ENCODE results near the gene RTN4R. TPM values are rescaled to one million over a fixed set of nuclear protein-coding genes. Genes with fewer than 3 reads are reported as not detected.

Gene RTN4R
- total RNA-seq, 1 experiment from 2014 or later, result 9.6 TPM

DNA sequence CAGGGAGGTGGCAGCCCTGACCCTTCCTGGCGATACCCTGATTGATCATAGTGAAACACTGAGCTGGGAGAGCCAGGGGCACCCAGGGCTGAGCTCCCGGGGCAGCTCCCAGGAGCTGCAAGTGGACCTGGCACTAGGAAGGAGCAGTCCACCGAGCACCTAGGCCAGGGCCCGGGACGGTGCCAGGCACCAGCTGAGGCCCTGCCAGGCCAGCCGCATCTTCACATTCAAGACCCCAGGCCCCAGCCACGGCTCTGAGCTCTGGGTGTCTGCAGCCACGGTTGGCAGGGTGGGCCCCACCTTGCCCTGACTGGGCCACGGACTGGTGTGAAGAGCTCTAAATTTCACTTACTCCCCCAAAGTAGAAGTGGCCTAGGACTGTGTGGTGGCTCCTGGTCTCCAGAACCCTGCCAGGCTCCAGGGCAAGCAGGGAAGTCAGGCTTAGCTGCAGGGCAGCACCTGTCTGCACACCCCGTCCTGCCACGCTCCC, 58.3 kb downstream of the RTN4R start:
- Histone ChIP-seq H3K4me3 (ENCODE audit: low read depth, low read length, poor library complexity, severe bottlenecking) (no peak overlapping the region), H3K36me3 (ENCODE audit: insufficient read depth, low read length, poor library complexity, severe bottlenecking) (no peaks in the 10 kb centered on the region), H3K27me3 (replicated peaks; ENCODE audit: insufficient read depth, low read depth, low read length, poor library complexity) (no peaks in the 10 kb centered on the region), H3K4me1 (ENCODE audit: insufficient read depth, low read length, poor library complexity, severe bottlenecking) (peaks cover 54% of the 10 kb centered on the region), H3K9me3 (ENCODE audit: low read depth, low read length, poor library complexity, severe bottlenecking) (no peaks in the 10 kb centered on the region), H3K27ac (ENCODE audit: low read depth, low read length, poor library complexity, severe bottlenecking) (peak overlapping the region; percentile 23)
- intact Hi-C loops (cut with micrococcal nuclease; ENCODE audit: unreplicated experiment), result no loop called here
- ChIA-PET POLR2A (ENCODE audit: low non-redundant PET) (no interaction called here), CTCF (interaction anchor here (0.5 kb wide), 1 partner anchor 13 kb away, joined by 8 read pairs; no protein-coding TSS in a partner anchor)
- TF ChIP-seq, protein P1, sequence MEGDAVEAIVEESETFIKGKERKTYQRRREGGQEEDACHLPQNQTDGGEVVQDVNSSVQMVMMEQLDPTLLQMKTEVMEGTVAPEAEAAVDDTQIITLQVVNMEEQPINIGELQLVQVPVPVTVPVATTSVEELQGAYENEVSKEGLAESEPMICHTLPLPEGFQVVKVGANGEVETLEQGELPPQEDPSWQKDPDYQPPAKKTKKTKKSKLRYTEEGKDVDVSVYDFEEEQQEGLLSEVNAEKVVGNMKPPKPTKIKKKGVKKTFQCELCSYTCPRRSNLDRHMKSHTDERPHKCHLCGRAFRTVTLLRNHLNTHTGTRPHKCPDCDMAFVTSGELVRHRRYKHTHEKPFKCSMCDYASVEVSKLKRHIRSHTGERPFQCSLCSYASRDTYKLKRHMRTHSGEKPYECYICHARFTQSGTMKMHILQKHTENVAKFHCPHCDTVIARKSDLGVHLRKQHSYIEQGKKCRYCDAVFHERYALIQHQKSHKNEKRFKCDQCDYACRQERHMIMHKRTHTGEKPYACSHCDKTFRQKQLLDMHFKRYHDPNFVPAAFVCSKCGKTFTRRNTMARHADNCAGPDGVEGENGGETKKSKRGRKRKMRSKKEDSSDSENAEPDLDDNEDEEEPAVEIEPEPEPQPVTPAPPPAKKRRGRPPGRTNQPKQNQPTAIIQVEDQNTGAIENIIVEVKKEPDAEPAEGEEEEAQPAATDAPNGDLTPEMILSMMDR (conservative IDR thresholded peaks at IDR 0.05; ENCODE audit: low read depth, low read length), result no peak
- no peak for TF ChIP-seq EZH2 (IDR thresholded peaks at IDR 0.05; ENCODE audit: borderline replicate concordance, low read depth, low read length, poor library complexity, severe bottlenecking)
- no peak for DNase-seq (ENCODE audit: low spot score)
- BruUV-seq (replicated peaks), result no TSS peak

DNA sequence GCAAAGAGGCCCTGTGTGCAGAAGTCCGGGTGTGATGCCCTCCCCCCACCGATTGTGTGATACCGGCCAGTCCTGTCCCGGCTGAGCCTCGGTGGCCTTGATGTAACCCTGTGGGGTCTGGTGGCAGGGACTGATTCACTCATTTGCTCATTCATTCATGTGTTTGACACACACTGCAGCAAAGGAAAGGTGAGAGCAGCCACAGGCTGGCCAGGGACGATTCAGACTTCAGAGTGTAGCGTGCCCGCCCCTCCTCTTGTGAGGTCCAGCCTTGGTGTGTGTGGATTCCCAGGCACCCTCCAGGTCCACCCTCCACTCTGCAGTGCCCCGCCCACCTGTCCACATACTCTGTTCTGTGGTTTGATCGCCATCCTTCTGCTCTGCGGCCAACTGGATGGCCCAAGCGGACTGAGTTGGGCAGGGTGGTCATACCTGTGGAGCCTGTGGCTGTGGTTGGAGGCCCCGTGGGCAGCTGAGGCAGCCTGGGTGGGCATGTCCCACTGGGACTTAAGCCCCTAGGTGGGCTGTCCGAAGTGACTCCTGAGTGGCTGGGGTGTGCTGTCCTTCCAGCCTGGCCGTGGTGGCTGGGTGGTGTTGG, 59.3 kb downstream of the RTN4R start:
- TF ChIP-seq, protein P1 (conservative IDR thresholded peaks at IDR 0.05; ENCODE audit: low read depth, low read length), result no peak
- no peak for TF ChIP-seq EZH2 (IDR thresholded peaks at IDR 0.05; ENCODE audit: borderline replicate concordance, low read depth, low read length, poor library complexity, severe bottlenecking)
- intact Hi-C loops (cut with micrococcal nuclease; ENCODE audit: unreplicated experiment), result no loop called here
- no peak for DNase-seq (ENCODE audit: low spot score)
- no peaks in the 10 kb centered on the region for H3K36me3 ChIP-seq (ENCODE audit: insufficient read depth, low read length, poor library complexity, severe bottlenecking)
- ChIA-PET POLR2A (ENCODE audit: low non-redundant PET) (no interaction called here), CTCF (no interaction called here)
- H3K9me3 ChIP-seq (ENCODE audit: low read depth, low read length, poor library complexity, severe bottlenecking), result no peaks in the 10 kb centered on the region
- no peak overlapping the region for H3K27ac ChIP-seq (ENCODE audit: low read depth, low read length, poor library complexity, severe bottlenecking)
- no peaks in the 10 kb centered on the region for H3K27me3 ChIP-seq (replicated peaks; ENCODE audit: insufficient read depth, low read depth, low read length, poor library complexity)
- no TSS peak for BruUV-seq (replicated peaks)
- no peak overlapping the region for H3K4me3 ChIP-seq (ENCODE audit: low read depth, low read length, poor library complexity, severe bottlenecking)
- peaks cover 62% of the 10 kb centered on the region for H3K4me1 ChIP-seq (ENCODE audit: insufficient read depth, low read length, poor library complexity, severe bottlenecking)

- no peaks in the 10 kb centered on the region for H3K27me3 ChIP-seq (replicated peaks; ENCODE audit: insufficient read depth, low read depth, low read length, poor library complexity)
- ChIA-PET CTCF (no interaction called here), POLR2A (ENCODE audit: low non-redundant PET) (no interaction called here)
- peak overlapping the region; percentile 43 for H3K4me3 ChIP-seq (ENCODE audit: low read depth, low read length, poor library complexity, severe bottlenecking)
- no peaks in the 10 kb centered on the region for H3K36me3 ChIP-seq (ENCODE audit: insufficient read depth, low read length, poor library complexity, severe bottlenecking)
- no peak for DNase-seq (ENCODE audit: low spot score)
- no TSS peak for BruUV-seq (replicated peaks)
- TF ChIP-seq, protein P1 (conservative IDR thresholded peaks at IDR 0.05; ENCODE audit: low read depth, low read length), result no peak
- no peak for TF ChIP-seq EZH2 (IDR thresholded peaks at IDR 0.05; ENCODE audit: borderline replicate concordance, low read depth, low read length, poor library complexity, severe bottlenecking)
- intact Hi-C loops (cut with micrococcal nuclease; ENCODE audit: unreplicated experiment), result no loop called here
- peak overlapping the region; percentile 78 for H3K27ac ChIP-seq (ENCODE audit: low read depth, low read length, poor library complexity, severe bottlenecking)
- peaks cover 57% of the 10 kb centered on the region for H3K4me1 ChIP-seq (ENCODE audit: insufficient read depth, low read length, poor library complexity, severe bottlenecking)
- no peaks in the 10 kb centered on the region for H3K9me3 ChIP-seq (ENCODE audit: low read depth, low read length, poor library complexity, severe bottlenecking)
Observed at GRCh38 chr22:20207277-20208025, 60.7 kb downstream of the RTN4R start.

All from A673 (cell line).